Esophagus squamous epithelium (tissue), 4 donors: ENCODE measurements around the gene TAB3.

ENCODE experiments used
- CTCF ChIP-seq, 6 experiments: fragments of 450-650 bp in 4 of 6; fragments of 200-600 bp in 2 of 6; sonication (generic) in 2 of 6; IDR thresholded peaks; one replicate each; pipeline ENCODE4 v1.5.1; 2016 to 2019; ENCODE audit warnings: antibody characterized with exemption in 6 of 6, mild to moderate bottlenecking in 4 of 6, moderate library complexity in 4 of 6
- POLR2A ChIP-seq, 4 donors: fragments of 450-650 bp; IDR thresholded peaks; one replicate each; pipeline ENCODE4 v1.6.1; 2017; ENCODE audit warnings: antibody characterized with exemption in 4 of 4, mild to moderate bottlenecking in 4 of 4, moderate library complexity in 3 of 4

- TF ChIP-seq POLR2A (IDR thresholded peaks at IDR 0.05) (no peak), CTCF (IDR thresholded peaks at IDR 0.05) (no peak)
These were observed 90.2 kb downstream of the TAB3 start for GRCh38 chrX:30798810-30799209.
